Endothelial cell of umbilical vein (primary cell): ENCODE data around the gene MISFA. TPM values are rescaled to one million over a fixed set of nuclear protein-coding genes. Genes with fewer than 3 reads are reported as not detected.

Source experiments
- BruUV-seq: library from RNA; stranded (reverse); fragments of 400-500 nt; replicated peaks from 2 replicates; lab custom pipeline; 2021; lab: Mats Ljungman, UMichigan
- CTCF ChIA-PET: fragments of 300-600, 350-600 bp; sonication (Branson Sonifier 250); formaldehyde crosslinking; loops from one replicate; lab custom pipeline; 2021; ENCODE audit warnings: antibody characterized with exemption, inconsistent platforms; lab: Charles Lee
- POLR2A ChIA-PET: fragments of 300-600, 350-600 bp; sonication (Branson Sonifier 250); formaldehyde crosslinking; loops from one replicate; lab custom pipeline; 2021; ENCODE audit warnings: antibody characterized with exemption, inconsistent platforms; lab: Charles Lee
- DNase-seq: peaks from one replicate; pipeline ENCODE4 v3.0.0-alpha.2; 2011; ENCODE audit warnings: low read depth, low spot score
- FAIRE-seq: peaks from 2 replicates; lab custom pipeline; 2011; peaks lifted over from hg19 to GRCh38; lab: Jason Lieb, UNC
- H2AFZ ChIP-seq: 2 replicates; pipeline ENCODE4 v1.6.0; 2012; ENCODE audit warnings: low read depth, low read length, control low read depth, inconsistent platforms
- H3K27ac ChIP-seq: 2 replicates; pipeline ENCODE4 v1.5.1; 2011; ENCODE audit warnings: low read depth, mild to moderate bottlenecking, control low read depth, low read length, moderate library complexity; ENCODE audit not compliant: insufficient read depth
- H3K27me3 ChIP-seq, 2 experiments: 2 replicates each; pipeline versions ENCODE4 v1.6.0 to v1.6.1; 2011; ENCODE audit warnings: low read length in 2 of 2, mixed read lengths in 1 of 2; ENCODE audit not compliant: control insufficient read depth in 2 of 2, insufficient read depth in 2 of 2
- H3K36me3 ChIP-seq, 2 experiments: 2 replicates in 1 of 2; 3 replicates in 1 of 2; pipeline ENCODE4 v1.5.1; 2011; ENCODE audit warnings: low read length in 2 of 2, mild to moderate bottlenecking in 1 of 2, moderate library complexity in 1 of 2; ENCODE audit not compliant: control insufficient read depth in 2 of 2, insufficient read depth in 2 of 2; ENCODE audit errors: extremely low read depth in 1 of 2
- H3K4me1 ChIP-seq: 3 replicates; pipeline ENCODE4 v1.5.1; 2011; ENCODE audit warnings: mild to moderate bottlenecking, low read length; ENCODE audit not compliant: control insufficient read depth, insufficient read depth; ENCODE audit errors: extremely low read depth
- H3K4me2 ChIP-seq: 2 replicates; pipeline ENCODE4 v1.6.1; 2011; ENCODE audit warnings: low read length, control low read depth, mixed read lengths; ENCODE audit not compliant: insufficient read depth
- H3K4me3 ChIP-seq, 3 experiments: fragments of 200-600 bp in 1 of 3; sonication (generic), shearing (Covaris generic) in 1 of 3; replicated peaks in 1 of 3; 2 replicates each; pipeline ENCODE4 v1.5.1; 2011 to 2016; ENCODE audit warnings: control low read depth in 3 of 3, low read length in 3 of 3, mild to moderate bottlenecking in 2 of 3, inconsistent platforms in 1 of 3, low read depth in 1 of 3, moderate library complexity in 1 of 3; ENCODE audit not compliant: insufficient read depth in 1 of 3
- H3K79me2 ChIP-seq: 2 replicates; pipeline ENCODE4 v1.6.0; 2012; ENCODE audit warnings: low read length, inconsistent platforms; ENCODE audit not compliant: control insufficient read depth, insufficient read depth
- H3K9ac ChIP-seq: replicated peaks from 2 replicates; pipeline ENCODE3; 2011; ENCODE audit warnings: low read length, control low read depth; ENCODE audit not compliant: insufficient read depth; ENCODE audit errors: extremely low read depth
- H3K9me1 ChIP-seq: replicated peaks from 3 replicates; pipeline ENCODE4 v1.6.0; 2011; ENCODE audit warnings: mild to moderate bottlenecking, low read length; ENCODE audit not compliant: control insufficient read depth, insufficient read depth; ENCODE audit errors: extremely low read depth
- H3K9me3 ChIP-seq: replicated peaks from 2 replicates; pipeline ENCODE4 v1.5.1; 2012; ENCODE audit warnings: low read length, inconsistent platforms; ENCODE audit not compliant: control insufficient read depth, insufficient read depth
- H4K20me1 ChIP-seq: replicated peaks from 2 replicates; pipeline ENCODE3; 2011; ENCODE audit warnings: mild to moderate bottlenecking, low read length; ENCODE audit not compliant: control insufficient read depth, insufficient read depth; ENCODE audit errors: extremely low read depth
- EZH2 ChIP-seq: IDR thresholded peaks from 2 replicates; pipeline ENCODE4 v1.6.1; 2012; ENCODE audit warnings: borderline replicate concordance, low read depth, mild to moderate bottlenecking, moderate library complexity, low read length, inconsistent platforms; ENCODE audit not compliant: severe bottlenecking
- FOS ChIP-seq: IDR thresholded peaks from 2 replicates; pipeline ENCODE4 v1.6.1; 2011; ENCODE audit warnings: mild to moderate bottlenecking, low read length, moderate library complexity, borderline replicate concordance; ENCODE audit not compliant: insufficient read depth
- GATA2 ChIP-seq: IDR thresholded peaks from 2 replicates; pipeline ENCODE4 v1.7.0; 2011; ENCODE audit warnings: low read depth, mild to moderate bottlenecking, moderate library complexity, mixed read lengths, low read length; ENCODE audit not compliant: insufficient read length, insufficient read depth
- MYC ChIP-seq: IDR thresholded peaks from one replicate; pipeline ENCODE4 v1.6.1; 2011; ENCODE audit warnings: mild to moderate bottlenecking, low read depth, low read length
- POLR2AphosphoS5 ChIP-seq: IDR thresholded peaks from 2 replicates; pipeline ENCODE4 v1.6.1; 2012; ENCODE audit warnings: low read depth, mild to moderate bottlenecking, control low read depth, low read length, moderate library complexity; ENCODE audit not compliant: insufficient read depth
- dilution Hi-C: fragments of 300-500 bp; cut with MboI; formaldehyde crosslinking; loops from one replicate; pipeline ENCODE4 v1.15.0; 2019; ENCODE audit warnings: low sequenced_read_pairs; ENCODE audit not compliant: extremely low pct_ligation_motif_present
- intact Hi-C: fragments of 100-400 bp; cut with micrococcal nuclease; formaldehyde crosslinking; loops from one replicate; pipeline ENCODE4 v1.10.0; 2022
- polyA plus RNA-seq, 4 experiments: library from polyadenylated mRNA; depleted of rRNA in 3 of 4; stranded (reverse) in 3 of 4; unstranded in 1 of 4; fragments of >200 nt; gene quantifications; 2 replicates each; pipeline versions ENCODE4 v1.2.1 to v1.2.3, GENCODE V29; 2011 to 2012; ENCODE audit warnings: missing spikeins in 1 of 4
- total RNA-seq: library from RNA; stranded (reverse); gene quantifications from 2 replicates; pipeline ENCODE4 v1.2.3, GENCODE V29; 2021
- TF ChIP-seq, protein P1 (sequence below): IDR thresholded peaks from 2 replicates; pipeline ENCODE4 v1.6.1; 2011; ENCODE audit not compliant: insufficient read depth, insufficient read length
- TF ChIP-seq, protein P2 (sequence below), 2 donors: IDR thresholded peaks; 1 replicate in 1 of 2; 2 replicates in 1 of 2; pipeline ENCODE4 v1.5.1; 2011; ENCODE audit warnings: low read length in 2 of 2, mild to moderate bottlenecking in 2 of 2, moderate library complexity in 2 of 2, control low read depth in 1 of 2, inconsistent platforms in 1 of 2, low read depth in 1 of 2; ENCODE audit not compliant: insufficient read depth in 1 of 2; ENCODE audit errors: extremely low read depth in 1 of 2

Gene MISFA
- total and polyA plus RNA-seq, 2 donors (not counting 3 experiments of a cell fraction or from before 2014, with no cell fraction given), result 1.4 to 3.6 TPM

DNA sequence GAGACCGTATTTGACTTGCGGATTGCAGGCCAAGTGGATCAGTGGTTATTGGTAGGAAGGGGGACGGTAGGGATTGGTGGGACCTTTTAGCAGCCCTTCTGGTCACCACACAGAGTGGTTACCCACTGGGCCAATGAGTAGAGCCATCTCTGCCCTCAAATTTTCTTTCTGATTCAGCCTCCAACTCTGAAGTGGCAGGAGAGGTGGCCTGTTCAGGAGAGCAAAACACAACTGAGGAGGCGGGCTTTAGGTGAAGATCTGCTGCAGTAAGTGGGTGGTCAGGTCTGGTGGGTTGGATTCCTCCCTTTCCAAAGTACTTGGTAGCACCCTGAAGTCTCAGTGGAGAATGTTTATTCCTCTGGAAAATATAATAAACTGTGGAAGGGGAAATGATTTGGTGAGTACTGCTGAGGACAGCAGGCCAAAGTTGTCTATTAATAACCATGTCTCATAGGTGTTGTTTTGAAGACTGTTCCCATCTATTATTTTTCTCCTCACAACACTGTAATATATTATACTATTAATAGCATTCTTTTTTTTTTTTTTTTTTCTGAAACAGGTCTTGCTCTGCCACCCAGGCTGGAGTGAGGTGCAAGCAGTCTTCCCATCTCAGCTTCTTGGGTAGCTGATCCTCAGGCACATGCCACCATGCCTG is 1.5 kb downstream of the MISFA start:
- FAIRE-seq (no peak), DNase-seq (no peak)
- Histone ChIP-seq H3K4me3 (no peak overlapping the region), H3K4me1 (no peaks in the 10 kb centered on the region), H3K4me2 (no peak overlapping the region), H3K27me3 (no peaks in the 10 kb centered on the region), H4K20me1 (no peaks in the 10 kb centered on the region), H3K9me1 (no peaks in the 10 kb centered on the region), H3K79me2 (no peaks in the 10 kb centered on the region), H3K9me3 (no peaks in the 10 kb centered on the region), H3K9ac (no peak overlapping the region), H3K27ac (no peak overlapping the region), H2AFZ (no peak overlapping the region), H3K36me3 (no peaks in the 10 kb centered on the region)
- intact Hi-C loops, result no loop called here
- no TSS peak for BruUV-seq
- CTCF ChIA-PET, result interaction anchor here (0.6 to 2.8 kb wide), 4 partner anchors 8 to 1314 kb away, joined by 3 to 9 read pairs (median 4); no protein-coding TSS in a partner anchor
- TF ChIP-seq, protein P1, sequence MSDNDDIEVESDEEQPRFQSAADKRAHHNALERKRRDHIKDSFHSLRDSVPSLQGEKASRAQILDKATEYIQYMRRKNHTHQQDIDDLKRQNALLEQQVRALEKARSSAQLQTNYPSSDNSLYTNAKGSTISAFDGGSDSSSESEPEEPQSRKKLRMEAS, result no peak
- TF ChIP-seq POLR2AphosphoS5 (no peak), MYC (no peak), GATA2 (no peak), EZH2 (no peak)
- POLR2A ChIA-PET, result no interaction called here
- dilution Hi-C loops, result no loop called here

DNA sequence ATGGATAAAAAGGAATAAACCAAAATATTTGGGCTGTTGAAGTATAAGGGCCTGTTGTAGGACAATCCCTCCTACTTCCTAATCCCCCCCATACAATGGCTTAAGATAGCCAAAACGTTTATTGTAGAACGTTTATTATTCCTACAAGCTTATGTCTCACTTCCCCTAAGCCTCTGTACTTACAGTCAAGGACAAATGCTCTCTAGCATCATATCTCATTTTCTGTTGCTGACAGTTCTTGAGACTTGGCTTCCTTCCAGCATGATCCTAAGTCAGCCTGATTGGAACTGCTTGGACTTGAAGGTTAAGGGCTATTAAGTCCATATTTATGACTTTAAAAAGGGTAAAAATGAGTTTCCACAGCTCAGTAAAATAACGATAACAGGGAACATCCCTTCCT is 8.8 kb downstream of the MISFA start:
- TF ChIP-seq EZH2 (no peak), FOS (no peak), GATA2 (no peak), POLR2AphosphoS5 (no peak)
- TF ChIP-seq, protein P1, result no peak
- TF ChIP-seq, protein P2, sequence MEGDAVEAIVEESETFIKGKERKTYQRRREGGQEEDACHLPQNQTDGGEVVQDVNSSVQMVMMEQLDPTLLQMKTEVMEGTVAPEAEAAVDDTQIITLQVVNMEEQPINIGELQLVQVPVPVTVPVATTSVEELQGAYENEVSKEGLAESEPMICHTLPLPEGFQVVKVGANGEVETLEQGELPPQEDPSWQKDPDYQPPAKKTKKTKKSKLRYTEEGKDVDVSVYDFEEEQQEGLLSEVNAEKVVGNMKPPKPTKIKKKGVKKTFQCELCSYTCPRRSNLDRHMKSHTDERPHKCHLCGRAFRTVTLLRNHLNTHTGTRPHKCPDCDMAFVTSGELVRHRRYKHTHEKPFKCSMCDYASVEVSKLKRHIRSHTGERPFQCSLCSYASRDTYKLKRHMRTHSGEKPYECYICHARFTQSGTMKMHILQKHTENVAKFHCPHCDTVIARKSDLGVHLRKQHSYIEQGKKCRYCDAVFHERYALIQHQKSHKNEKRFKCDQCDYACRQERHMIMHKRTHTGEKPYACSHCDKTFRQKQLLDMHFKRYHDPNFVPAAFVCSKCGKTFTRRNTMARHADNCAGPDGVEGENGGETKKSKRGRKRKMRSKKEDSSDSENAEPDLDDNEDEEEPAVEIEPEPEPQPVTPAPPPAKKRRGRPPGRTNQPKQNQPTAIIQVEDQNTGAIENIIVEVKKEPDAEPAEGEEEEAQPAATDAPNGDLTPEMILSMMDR (IDR thresholded peaks at IDR 0.05; ENCODE audit: extremely low read depth in 1 of 2, insufficient read depth in 1 of 2, low read depth in 1 of 2, low read length in 2 of 2), result no peak
- Histone ChIP-seq H3K9me3 (no peaks in the 10 kb centered on the region), H3K27ac (no peak overlapping the region), H3K36me3 (peaks cover 0 to 6% of the 10 kb centered on the region in 2 experiments), H3K9ac (no peak overlapping the region), H4K20me1 (no peaks in the 10 kb centered on the region), H3K4me2 (no peak overlapping the region), H2AFZ (no peak overlapping the region), H3K27me3 (no peaks in the 10 kb centered on the region), H3K4me3 (no peak overlapping the region), H3K9me1 (no peaks in the 10 kb centered on the region), H3K4me1 (peaks cover 6% of the 10 kb centered on the region), H3K79me2 (no peaks in the 10 kb centered on the region)
- ChIA-PET CTCF (interaction anchor here (0.6 to 1.4 kb wide), 2 partner anchors 10 to 13 kb away, joined by 3 to 4 read pairs; no protein-coding TSS in a partner anchor), POLR2A (no interaction called here)
- intact Hi-C loops (no loop called here), dilution Hi-C loops (no loop called here)
- peak; percentile 28 for FAIRE-seq
- BruUV-seq, result no TSS peak
- DNase-seq, result peak; percentile 56
